Activated CD8-positive, alpha-beta memory T cell treated with anti-CD3 and anti-CD28 coated beads, Interleukin-2, amount 50 U/mL, for 48 hours (primary cell): Measurements from ENCODE around the gene FAM72B.
"Not testable (repeated sequence)": the region's sequence is repeated elsewhere in the genome, so short reads cannot be mapped to it uniquely, and the experiment has no call there.

Experiments used
- DNase-seq: peaks from one replicate; pipeline ENCODE4 v3.0.0-alpha.2; 2020

FAM72B gene

GRCh38 chr1:121199763-121200162 is 15.6 kb upstream of the FAM72B start:
- not testable (repeated sequence) for DNase-seq

GRCh38 chr1:121197095-121197882 is 13.1 kb upstream of the FAM72B start:
- not testable (repeated sequence) for DNase-seq

- DNase-seq = not testable (repeated sequence)
Observed at GRCh38 chr1:121192512-121192911, 8.4 kb upstream of the FAM72B start.

- DNase-seq = not testable (repeated sequence)
Observed at GRCh38 chr1:121187914-121188313, 3.8 kb upstream of the FAM72B start.

GRCh38 chr1:121186191-121186590 is 2.1 kb upstream of the FAM72B start:
- DNase-seq = not testable (repeated sequence)

- not testable (repeated sequence) for DNase-seq
Observed at GRCh38 chr1:121185140-121185708, 1.1 kb upstream of the FAM72B start.

- not testable (repeated sequence) for DNase-seq
Observed at GRCh38 chr1:121183867-121184266, 273 bp downstream of the FAM72B start.

- not testable (repeated sequence) for DNase-seq
Observed at GRCh38 chr1:121178197-121178596, 5.9 kb downstream of the FAM72B start.

- not testable (repeated sequence) for DNase-seq
Observed at GRCh38 chr1:121176649-121177048, 7.5 kb downstream of the FAM72B start.

GRCh38 chr1:121168152-121168668 is 15.9 kb downstream of the FAM72B start:
- not testable (repeated sequence) for DNase-seq

- DNase-seq = not testable (repeated sequence)
Observed at GRCh38 chr1:121167225-121167738, 16.9 kb downstream of the FAM72B start.

GRCh38 chr1:121165296-121165695 is 18.8 kb downstream of the FAM72B start:
- not testable (repeated sequence) for DNase-seq

GRCh38 chr1:121163850-121164757 is 20.0 kb downstream of the FAM72B start:
- DNase-seq = not testable (repeated sequence)

- DNase-seq = not testable (repeated sequence)
Observed at GRCh38 chr1:121161199-121161901, 22.8 kb downstream of the FAM72B start.

GRCh38 chr1:121160118-121160517 is 24.0 kb downstream of the FAM72B start:
- not testable (repeated sequence) for DNase-seq

GRCh38 chr1:121157609-121158008 is 26.5 kb downstream of the FAM72B start:
- not testable (repeated sequence) for DNase-seq

GRCh38 chr1:121156958-121157603 is 27.1 kb downstream of the FAM72B start:
- not testable (repeated sequence) for DNase-seq

GRCh38 chr1:121155671-121156358 is 28.3 kb downstream of the FAM72B start:
- not testable (repeated sequence) for DNase-seq

- DNase-seq = not testable (repeated sequence)
Observed at GRCh38 chr1:121154811-121155210, 29.3 kb downstream of the FAM72B start.

GRCh38 chr1:121152788-121153187 is 31.4 kb downstream of the FAM72B start:
- not testable (repeated sequence) for DNase-seq

- not testable (repeated sequence) for DNase-seq
Observed at GRCh38 chr1:121151294-121151693, 32.8 kb downstream of the FAM72B start.
